MM.1S (cell line): ENCODE results near the gene PNPLA2.
A peak's percentile ranks its signal among the peaks of the same experiment; 100 is the strongest.

ENCODE experiments used
- DNase-seq: peaks from one replicate; pipeline ENCODE4 v3.0.0-alpha.2; 2015
- H2AFZ ChIP-seq: fragments of 300-600 bp; sonication (generic); 2 replicates; pipeline ENCODE4 v1.6.0; 2016; ENCODE audit warnings: antibody characterized with exemption, low read length
- H3F3A ChIP-seq: fragments of 300-600 bp; sonication (generic); 2 replicates; pipeline ENCODE4 v1.6.1; 2016; ENCODE audit warnings: mild to moderate bottlenecking, antibody characterized with exemption, low read length, moderate library complexity, mixed read lengths; ENCODE audit not compliant: insufficient read depth
- H3K27ac ChIP-seq: fragments of 300-600 bp; sonication (generic); 2 replicates; pipeline ENCODE4 v1.5.1; 2016; ENCODE audit warnings: mild to moderate bottlenecking, low read length
- H3K27me3 ChIP-seq: fragments of 300-600 bp; sonication (generic); replicated peaks from 2 replicates; pipeline ENCODE4 v1.6.0; 2016; ENCODE audit warnings: low read length; ENCODE audit not compliant: insufficient read depth
- H3K36me3 ChIP-seq: fragments of 300-600 bp; sonication (generic); replicated peaks from 2 replicates; pipeline ENCODE4 v1.6.1; 2016; ENCODE audit warnings: mild to moderate bottlenecking, low read length, mixed read lengths; ENCODE audit not compliant: insufficient read depth
- H3K4me1 ChIP-seq: fragments of 300-600 bp; sonication (generic); 2 replicates; pipeline ENCODE4 v1.6.1; 2016; ENCODE audit warnings: low read length, mixed read lengths
- H3K4me2 ChIP-seq: fragments of 300-600 bp; sonication (generic); 2 replicates; pipeline ENCODE4 v1.6.0; 2016; ENCODE audit warnings: low read depth, low read length
- H3K4me3 ChIP-seq: fragments of 300-600 bp; sonication (generic); 2 replicates; pipeline ENCODE4 v1.5.1; 2016; ENCODE audit warnings: low read length, mixed read lengths
- H3K79me2 ChIP-seq: fragments of 300-600 bp; sonication (generic); 2 replicates; pipeline ENCODE4 v1.6.1; 2016; ENCODE audit warnings: mixed run types, low read length, mixed read lengths
- H3K9ac ChIP-seq: fragments of 300-600 bp; sonication (generic); 2 replicates; pipeline ENCODE4 v1.6.1; 2016; ENCODE audit warnings: low read length, mixed read lengths
- H3K9me2 ChIP-seq: fragments of 300-600 bp; sonication (generic); replicated peaks from 2 replicates; pipeline ENCODE4 v1.6.1; 2016; ENCODE audit warnings: mild to moderate bottlenecking, low read length, mixed read lengths; ENCODE audit not compliant: insufficient read depth
- H3K9me3 ChIP-seq: fragments of 300-600 bp; sonication (generic); replicated peaks from 2 replicates; pipeline ENCODE4 v1.6.1; 2016; ENCODE audit warnings: mild to moderate bottlenecking, low read length, mixed read lengths; ENCODE audit not compliant: insufficient read depth
- H4K20me1 ChIP-seq: fragments of 300-600 bp; sonication (generic); 2 replicates; pipeline ENCODE4 v1.6.1; 2016; ENCODE audit warnings: mild to moderate bottlenecking, low read length, moderate library complexity, mixed read lengths; ENCODE audit not compliant: insufficient read depth
- EZH2 ChIP-seq: fragments of 300-600 bp; sonication (generic); optimal IDR thresholded peaks from 2 replicates; pipeline ENCODE3; 2017; ENCODE audit warnings: low read depth, mild to moderate bottlenecking, antibody characterized with exemption, low read length, mixed read lengths
- EZH2phosphoT487 ChIP-seq: fragments of 300-600 bp; sonication (generic); IDR thresholded peaks from 2 replicates; pipeline ENCODE4 v1.6.1; 2018; ENCODE audit warnings: antibody characterized with exemption, low read length
- TF ChIP-seq, protein P1 (sequence below): fragments of 300-600 bp; sonication (generic); IDR thresholded peaks from 2 replicates; pipeline ENCODE4 v1.5.1; 2016; ENCODE audit warnings: antibody characterized with exemption, low read length, mixed read lengths

PNPLA2 gene

DNA sequence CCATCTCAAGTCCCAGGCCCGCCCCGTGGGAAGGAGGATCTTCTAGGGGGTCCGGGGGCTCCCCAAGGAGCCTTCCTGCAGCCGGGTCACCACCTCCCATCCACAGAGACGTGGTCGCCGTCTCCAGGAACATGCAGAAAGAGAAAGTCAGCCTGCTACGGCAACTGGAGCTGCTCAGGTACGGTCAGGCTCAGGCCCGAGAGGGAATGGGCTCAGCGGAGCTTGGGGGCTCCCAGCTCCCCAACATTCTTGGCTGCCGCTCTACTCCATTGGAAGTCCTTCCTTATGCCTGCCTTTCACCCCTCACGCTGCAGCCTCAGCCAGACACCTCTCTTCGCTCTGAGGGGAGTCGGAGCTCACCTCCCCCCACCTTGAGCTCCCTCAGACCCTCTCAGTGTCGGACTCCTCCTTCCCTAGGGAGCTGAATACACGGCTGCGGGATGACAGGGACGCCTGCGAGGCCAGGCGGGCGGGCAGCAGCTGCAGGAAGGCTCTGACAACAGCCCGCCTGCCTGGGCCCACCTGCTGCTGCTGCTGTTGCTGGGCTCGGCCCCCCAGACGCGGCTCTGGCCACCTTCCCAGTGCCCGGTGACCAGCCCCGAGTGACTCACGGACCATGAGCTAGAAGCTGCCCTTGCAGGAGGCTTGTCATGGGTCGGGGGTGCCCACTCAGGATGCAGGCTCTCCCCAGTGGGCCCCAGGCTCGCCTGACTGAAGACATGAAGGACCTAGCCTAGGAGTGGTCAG lies 12.6 kb downstream of the PNPLA2 start:
- Histone ChIP-seq H3K27me3 (peaks cover 15% of the 10 kb centered on the region), H3K9ac (no peak overlapping the region), H3K4me2 (peak overlapping the region; percentile 85; the same call in 1 of the 2 replicates), H3K27ac (no peak overlapping the region), H3K36me3 (no peaks in the 10 kb centered on the region), H3K4me1 (peaks cover 24% of the 10 kb centered on the region), H3K79me2 (peaks cover 6% of the 10 kb centered on the region), H3K9me2 (no peaks in the 10 kb centered on the region), H4K20me1 (no peaks in the 10 kb centered on the region), H3K9me3 (no peaks in the 10 kb centered on the region), H3F3A (peaks cover 8% of the 10 kb centered on the region), H3K4me3 (no peak overlapping the region), H2AFZ (no peak overlapping the region)
- TF ChIP-seq EZH2phosphoT487 (no peak), EZH2 (no peak)
- TF ChIP-seq, protein P1, sequence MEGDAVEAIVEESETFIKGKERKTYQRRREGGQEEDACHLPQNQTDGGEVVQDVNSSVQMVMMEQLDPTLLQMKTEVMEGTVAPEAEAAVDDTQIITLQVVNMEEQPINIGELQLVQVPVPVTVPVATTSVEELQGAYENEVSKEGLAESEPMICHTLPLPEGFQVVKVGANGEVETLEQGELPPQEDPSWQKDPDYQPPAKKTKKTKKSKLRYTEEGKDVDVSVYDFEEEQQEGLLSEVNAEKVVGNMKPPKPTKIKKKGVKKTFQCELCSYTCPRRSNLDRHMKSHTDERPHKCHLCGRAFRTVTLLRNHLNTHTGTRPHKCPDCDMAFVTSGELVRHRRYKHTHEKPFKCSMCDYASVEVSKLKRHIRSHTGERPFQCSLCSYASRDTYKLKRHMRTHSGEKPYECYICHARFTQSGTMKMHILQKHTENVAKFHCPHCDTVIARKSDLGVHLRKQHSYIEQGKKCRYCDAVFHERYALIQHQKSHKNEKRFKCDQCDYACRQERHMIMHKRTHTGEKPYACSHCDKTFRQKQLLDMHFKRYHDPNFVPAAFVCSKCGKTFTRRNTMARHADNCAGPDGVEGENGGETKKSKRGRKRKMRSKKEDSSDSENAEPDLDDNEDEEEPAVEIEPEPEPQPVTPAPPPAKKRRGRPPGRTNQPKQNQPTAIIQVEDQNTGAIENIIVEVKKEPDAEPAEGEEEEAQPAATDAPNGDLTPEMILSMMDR: no peak
- no peak for DNase-seq

DNA sequence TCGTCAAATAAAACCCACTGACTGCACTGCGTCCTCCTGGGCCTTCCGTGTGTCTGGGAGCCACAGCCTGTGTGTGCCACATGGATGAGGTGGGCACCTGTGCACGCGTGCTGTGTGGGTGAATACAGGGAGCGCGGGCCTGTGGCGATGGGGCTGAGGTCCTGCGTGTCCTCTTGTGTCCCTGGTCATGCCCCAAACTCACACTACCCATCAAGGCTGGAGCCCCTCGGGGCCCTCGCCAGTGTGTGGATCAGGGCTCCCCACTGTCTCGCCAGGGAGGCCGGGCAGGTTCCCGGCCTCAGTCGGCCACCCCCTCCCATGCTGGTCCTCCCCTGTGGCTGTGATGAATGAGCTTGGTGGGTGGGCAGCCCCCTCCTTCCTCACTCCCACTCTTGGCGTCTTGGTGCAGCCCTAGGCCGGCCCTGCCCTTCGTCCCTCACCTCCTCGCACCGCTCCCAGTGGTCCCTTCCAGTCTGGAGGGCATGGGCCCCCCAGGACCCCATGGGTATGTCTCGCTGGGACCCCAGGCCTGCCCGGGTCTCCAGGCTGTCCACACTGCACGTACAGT lies 13.3 kb downstream of the PNPLA2 start:
- Histone ChIP-seq H3K4me3 (peak overlapping the region; percentile 70), H4K20me1 (no peaks in the 10 kb centered on the region), H3K4me1 (peaks cover 21% of the 10 kb centered on the region), H3K9me3 (no peaks in the 10 kb centered on the region), H3K27me3 (peaks cover 15% of the 10 kb centered on the region), H3K4me2 (peak overlapping the region; percentile 90), H3K9me2 (no peaks in the 10 kb centered on the region), H2AFZ (peak overlapping the region; percentile 78), H3K27ac (no peak overlapping the region), H3K9ac (peak overlapping the region; percentile 50; the same call in 1 of the 2 replicates), H3K79me2 (peaks cover 6% of the 10 kb centered on the region), H3F3A (peaks cover 5% of the 10 kb centered on the region; the same call in 1 of the 2 replicates), H3K36me3 (no peaks in the 10 kb centered on the region)
- TF ChIP-seq EZH2 (no peak), EZH2phosphoT487 (no peak)
- TF ChIP-seq, protein P1: no peak
- no peak for DNase-seq

DNA sequence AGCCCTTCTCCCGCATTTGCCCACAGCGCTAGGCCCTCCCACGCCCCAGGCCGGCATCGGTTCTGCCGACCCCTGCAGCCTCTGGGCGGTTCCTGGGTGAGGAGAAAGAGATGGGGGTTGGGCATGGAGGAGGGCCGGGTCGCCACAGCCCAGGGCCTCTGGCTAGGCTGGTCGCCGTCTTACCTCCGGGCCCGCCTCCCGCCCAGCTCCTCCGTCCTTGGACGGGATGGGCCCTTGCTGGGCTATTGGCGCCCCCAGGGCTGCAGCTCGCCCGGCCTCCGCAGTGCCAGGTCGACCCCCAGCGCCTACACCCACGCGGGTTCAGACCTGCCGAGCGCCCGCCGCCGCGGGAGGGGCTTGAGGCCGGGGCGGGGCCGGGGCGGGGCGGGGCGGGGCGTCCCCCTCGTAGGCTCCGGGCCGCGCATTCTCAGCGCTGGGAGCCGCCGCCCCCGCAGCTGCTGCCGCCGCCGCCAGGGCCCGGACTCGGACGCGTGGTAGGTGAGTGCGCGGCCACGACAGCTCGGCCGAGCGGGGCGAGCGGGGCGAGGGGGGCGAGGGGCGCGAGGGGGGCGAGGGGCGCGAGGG lies 13.9 kb downstream of the PNPLA2 start, which contains the start of gene CD151:
TSS of gene CD151 (plus strand) at position 424 of the 585 bp plus-strand sequence. CDS start 3,118 bp downstream, outside the sequence.
- peaks cover 15% of the 10 kb centered on the region for H3K27me3 ChIP-seq
- H3K4me1 ChIP-seq: peaks cover 21% of the 10 kb centered on the region
- H3K27ac ChIP-seq: no peak within 1 kb of the TSS

More for the DNA sequence above, 13.9 kb downstream of the PNPLA2 start, which contains the start of gene CD151:
- peak; percentile 59 for DNase-seq
- H3K9me2 ChIP-seq: no peaks in the 10 kb centered on the region
- H4K20me1 ChIP-seq: no peaks in the 10 kb centered on the region
- H3K36me3 ChIP-seq: no peaks in the 10 kb centered on the region
- H3K79me2 ChIP-seq: peaks cover 6% of the 10 kb centered on the region
- H3K4me2 ChIP-seq: peak within 1 kb of the TSS; percentile 93
- peak within 1 kb of the TSS; percentile 78 for H2AFZ ChIP-seq
- TF ChIP-seq EZH2phosphoT487: no peak
- TF ChIP-seq, protein P1: no peak
- no peak for TF ChIP-seq EZH2
- no peaks in the 10 kb centered on the region for H3K9me3 ChIP-seq
- H3F3A ChIP-seq: peaks cover 5% of the 10 kb centered on the region; the same call in 1 of the 2 replicates
- H3K9ac ChIP-seq: peak within 1 kb of the TSS; percentile 58; the same call in 1 of the 2 replicates
- peak within 1 kb of the TSS; percentile 70 for H3K4me3 ChIP-seq
